ENCODE measurements around the gene KRTAP12-1. TPM values are rescaled to one million over a fixed set of nuclear protein-coding genes. Genes with fewer than 3 reads are reported as not detected.
A peak's percentile ranks its signal among the peaks of the same experiment; 100 is the strongest.

KRTAP12-1 gene
- total RNA-seq, 4 donors from 2014 or later, result not detected

- WGBS, 2 donors, result 1 to 3% methylated on average over 37 to 38 of the region's 41 CpGs
- Histone ChIP-seq H3K27me3 (peaks cover 2 to 80% of the 10 kb centered on the region in 2 donors), H3K9me3 (no peaks in the 10 kb centered on the region), H3K4me3 (no peak within 1 kb of the TSS), H3K36me3 (no peaks in the 10 kb centered on the region), H3K27ac (no peak within 1 kb of the TSS), H3K4me1 (peaks cover 0 to 30% (median 0%) of the 10 kb centered on the region in 4 donors)
- peak in 1 of 2 donors; percentile 5 for DNase-seq (ENCODE audit: low spot score in 2 of 2)
- TF ChIP-seq POLR2A (IDR thresholded peaks at IDR 0.05) (no peak), CTCF (IDR thresholded peaks at IDR 0.05) (no peak), EP300 (IDR thresholded peaks at IDR 0.05) (no peak)
Measured at GRCh38 chr21:44711327-44712202, 29.6 kb upstream of the KRTAP12-1 start, which contains the start of gene TSPEAR. Gene TSPEAR (minus strand): TSS chr21:44711572. CDS start chr21:44711514, 58 bp downstream.

- H3K4me1 ChIP-seq, result peaks cover 0 to 30% (median 0%) of the 10 kb centered on the region in 4 donors
- H3K36me3 ChIP-seq, result no peaks in the 10 kb centered on the region
- peak in 1 of 2 donors; percentile 7 for DNase-seq (ENCODE audit: low spot score in 2 of 2)
- H3K27ac ChIP-seq, result no peak overlapping the region
- 1 to 2% methylated on average over 16 to 18 of the region's 20 CpGs for WGBS, 2 donors
- H3K9me3 ChIP-seq, result peaks cover 0 to 4% (median 0%) of the 10 kb centered on the region in 4 donors
- TF ChIP-seq CTCF (IDR thresholded peaks at IDR 0.05), result no peak
- TF ChIP-seq EP300 (IDR thresholded peaks at IDR 0.05), result no peak
- TF ChIP-seq POLR2A (IDR thresholded peaks at IDR 0.05), result no peak
- no peak overlapping the region for H3K4me3 ChIP-seq
- peaks cover 2 to 88% of the 10 kb centered on the region in 2 donors for H3K27me3 ChIP-seq
Measured at GRCh38 chr21:44710756-44711326, 28.9 kb upstream of the KRTAP12-1 start.

GRCh38 chr21:44710294-44710665 is 28.3 kb upstream of the KRTAP12-1 start:
- no peak overlapping the region for H3K4me3 ChIP-seq
- DNase-seq (ENCODE audit: low spot score in 2 of 2), result peak in 1 of 2 donors; percentile 6
- TF ChIP-seq EP300 (IDR thresholded peaks at IDR 0.05) (no peak), POLR2A (IDR thresholded peaks at IDR 0.05) (no peak), CTCF (IDR thresholded peaks at IDR 0.05) (no peak)
- no peaks in the 10 kb centered on the region for H3K36me3 ChIP-seq
- 0 to 2% methylated on average over 6 to 10 of the region's 17 CpGs for WGBS, 2 donors
- peaks cover 0 to 4% (median 0%) of the 10 kb centered on the region in 4 donors for H3K9me3 ChIP-seq
- H3K4me1 ChIP-seq, result peaks cover 0 to 30% (median 0%) of the 10 kb centered on the region in 4 donors
- no peak overlapping the region for H3K27ac ChIP-seq
- peaks cover 2 to 93% of the 10 kb centered on the region in 2 donors for H3K27me3 ChIP-seq

GRCh38 chr21:44709426-44710293 is 27.7 kb upstream of the KRTAP12-1 start:
- peak in 1 of 2 donors; percentile 11 for DNase-seq (ENCODE audit: low spot score in 2 of 2)
- Histone ChIP-seq H3K36me3 (no peaks in the 10 kb centered on the region), H3K4me1 (peaks cover 0 to 30% (median 0%) of the 10 kb centered on the region in 4 donors), H3K27ac (no peak overlapping the region), H3K4me3 (no peak overlapping the region), H3K9me3 (peaks cover 0 to 4% (median 0%) of the 10 kb centered on the region in 4 donors), H3K27me3 (peaks cover 2 to 97% of the 10 kb centered on the region in 2 donors)
- WGBS, 2 donors, result 2% methylated on average over 41 to 44 of the region's 45 CpGs
- TF ChIP-seq EP300 (IDR thresholded peaks at IDR 0.05), result no peak

- Histone ChIP-seq H3K27me3 (peaks cover 2 to 98% of the 10 kb centered on the region in 2 donors), H3K9me3 (peaks cover 0 to 4% (median 0%) of the 10 kb centered on the region in 4 donors), H3K27ac (no peak overlapping the region), H3K36me3 (no peaks in the 10 kb centered on the region), H3K4me3 (no peak overlapping the region), H3K4me1 (peaks cover 0 to 30% (median 0%) of the 10 kb centered on the region in 4 donors)
- 1 to 9% methylated on average over 12 to 14 of the region's 25 CpGs for WGBS, 2 donors
- DNase-seq (ENCODE audit: low spot score in 2 of 2), result no peak
- TF ChIP-seq CTCF (IDR thresholded peaks at IDR 0.05), result no peak
- no peak for TF ChIP-seq POLR2A (IDR thresholded peaks at IDR 0.05)
- no peak for TF ChIP-seq EP300 (IDR thresholded peaks at IDR 0.05)
Measured at GRCh38 chr21:44708866-44709425, 27.0 kb upstream of the KRTAP12-1 start.

Data from tibial nerve (tissue), 4 donors.